HCT116 (cell line): ENCODE data around the gene HEG1. TPM values are rescaled to one million over a fixed set of nuclear protein-coding genes. Genes with fewer than 3 reads are reported as not detected.

Experiments used
- ATAC-seq: fragments of 200-7000 bp; cut with Tn5 transposase; 2 replicates; pipeline ENCODE4 v1.9.1; 2020; ENCODE audit warnings: mild to moderate bottlenecking, moderate library complexity
- BruUV-seq: library from RNA; stranded (reverse); fragments of 400-500 nt; replicated peaks from 2 replicates; lab custom pipeline; 2021; lab: Mats Ljungman, UMichigan
- CTCF ChIA-PET: fragments of 300-600 bp; sonication (Branson Sonifier 250); formaldehyde crosslinking; loops from one replicate; lab custom pipeline; 2021; ENCODE audit warnings: antibody characterized with exemption; lab: Charles Lee
- POLR2A ChIA-PET: fragments of 300-600, 350-600 bp; sonication (Branson Sonifier 250); formaldehyde crosslinking; loops from one replicate; lab custom pipeline; 2021; ENCODE audit warnings: antibody characterized with exemption; lab: Charles Lee
- RAD21 ChIA-PET, 2 experiments: fragments of 300-600 bp; sonication (Branson Sonifier 250); formaldehyde crosslinking; loops; one replicate each; lab custom pipeline; 2023; ENCODE audit warnings: low total read pairs in 2 of 2; ENCODE audit not compliant: uncharacterized antibody in 2 of 2, unreplicated experiment in 2 of 2, low non-redundant PET in 1 of 2; lab: Charles Lee
- DNase-seq: peaks from one replicate; pipeline ENCODE4 v3.0.0-alpha.2; 2010; ENCODE audit warnings: low read depth, low spot score
- H2AFZ ChIP-seq: fragments of 200-600 bp; shearing (Covaris generic), sonication (generic); 2 replicates; pipeline ENCODE4 v1.6.1; 2017; ENCODE audit warnings: low read depth, mixed run types, mixed read lengths, antibody characterized with exemption, low read length; ENCODE audit not compliant: poor library complexity, severe bottlenecking
- H3K27ac ChIP-seq: 2 replicates; pipeline ENCODE4 v1.5.1; 2012; ENCODE audit warnings: low read depth, low read length
- H3K27me3 ChIP-seq: fragments of 200-600 bp; sonication (generic); 2 replicates; pipeline ENCODE4 v1.6.1; 2016; ENCODE audit warnings: mixed run types, low read length, mixed read lengths; ENCODE audit not compliant: insufficient read depth
- H3K36me3 ChIP-seq, 2 experiments: fragments of 200-500 bp in 1 of 2; fragments of 200-600 bp in 1 of 2; sonication (Bioruptor generic) in 1 of 2; sonication (generic) in 1 of 2; 2 replicates each; pipeline versions ENCODE4 v1.5.1 to v1.6.1; 2014 to 2016; ENCODE audit warnings: low read length in 2 of 2, inconsistent platforms in 1 of 2, mixed read lengths in 1 of 2, mixed run types in 1 of 2; ENCODE audit not compliant: insufficient read depth in 2 of 2, control insufficient read depth in 1 of 2
- H3K4me1 ChIP-seq, 2 experiments: fragments of 200-600 bp in 1 of 2; sonication (generic) in 1 of 2; 2 replicates each; pipeline versions ENCODE4 v1.5.1 to v1.6.1; 2012 to 2017; ENCODE audit warnings: low read length in 2 of 2, inconsistent platforms in 1 of 2, mild to moderate bottlenecking in 1 of 2, mixed read lengths in 1 of 2, mixed run types in 1 of 2, moderate library complexity in 1 of 2; ENCODE audit not compliant: insufficient read depth in 2 of 2, control insufficient read depth in 1 of 2
- H3K4me2 ChIP-seq: fragments of 200-600 bp; sonication (generic); 2 replicates; pipeline ENCODE4 v1.6.1; 2017; ENCODE audit warnings: mixed run types, low read length, mixed read lengths
- H3K4me3 ChIP-seq, 2 experiments: fragments of 200-600 bp in 1 of 2; sonication (generic) in 1 of 2; replicated peaks in 1 of 2; 2 replicates each; pipeline ENCODE4 v1.5.1; 2011 to 2016; ENCODE audit warnings: low read length in 2 of 2, control low read depth in 1 of 2, low read depth in 1 of 2, mild to moderate bottlenecking in 1 of 2, mixed read lengths in 1 of 2, mixed run types in 1 of 2
- H3K79me2 ChIP-seq: fragments of 200-600 bp; sonication (generic); 2 replicates; pipeline ENCODE4 v1.6.1; 2017; ENCODE audit warnings: mild to moderate bottlenecking, mixed run types, low read length, moderate library complexity, mixed read lengths; ENCODE audit not compliant: insufficient read depth
- H3K9ac ChIP-seq: fragments of 200-600 bp; sonication (generic); 2 replicates; pipeline ENCODE4 v1.6.1; 2016; ENCODE audit warnings: low read length, mixed read lengths
- H3K9me2 ChIP-seq: fragments of 200-600 bp; sonication (generic), shearing (Covaris generic); 2 replicates; pipeline ENCODE4 v1.6.1; 2017; ENCODE audit warnings: mixed run types, mild to moderate bottlenecking, moderate library complexity; ENCODE audit not compliant: insufficient read depth
- H3K9me3 ChIP-seq, 2 experiments: fragments of 200-500 bp in 1 of 2; fragments of 200-600 bp in 1 of 2; sonication (Bioruptor generic) in 1 of 2; sonication (generic) in 1 of 2; 2 replicates each; pipeline ENCODE4 v1.6.1; 2014 to 2017; ENCODE audit warnings: low read length in 2 of 2, mixed read lengths in 2 of 2, inconsistent platforms in 1 of 2, low read depth in 1 of 2, mild to moderate bottlenecking in 1 of 2, mixed run types in 1 of 2, moderate library complexity in 1 of 2; ENCODE audit not compliant: control insufficient read depth in 1 of 2, insufficient read depth in 1 of 2
- H4K20me1 ChIP-seq: fragments of 200-600 bp; sonication (generic), shearing (Covaris generic); 2 replicates; pipeline ENCODE4 v1.6.1; 2017; ENCODE audit warnings: mixed run types, mild to moderate bottlenecking, moderate library complexity; ENCODE audit not compliant: insufficient read depth
- CBX3 ChIP-seq: IDR thresholded peaks from 2 replicates; pipeline ENCODE4 v1.6.1; 2012; ENCODE audit warnings: low read depth
- CEBPB ChIP-seq: IDR thresholded peaks from 2 replicates; pipeline ENCODE4 v1.6.1; 2012; ENCODE audit warnings: low read depth
- CTCF ChIP-seq, 3 experiments: fragments of 200-600 bp in 1 of 3; sonication (generic) in 1 of 3; IDR thresholded peaks in 2 of 3; conservative IDR thresholded peaks in 1 of 3; 2 replicates each; pipeline ENCODE4 v1.5.1; 2012 to 2017; ENCODE audit warnings: low read depth in 2 of 3, low read length in 2 of 3, antibody characterized with exemption in 1 of 3, borderline replicate concordance in 1 of 3, control low read depth in 1 of 3, mild to moderate bottlenecking in 1 of 3, mixed read lengths in 1 of 3, mixed run types in 1 of 3, moderate library complexity in 1 of 3; ENCODE audit not compliant: insufficient read depth in 1 of 3
- ELF1 ChIP-seq: IDR thresholded peaks from 2 replicates; pipeline ENCODE4 v1.6.1; 2012; ENCODE audit warnings: low read depth, borderline replicate concordance
- JUND ChIP-seq: IDR thresholded peaks from 2 replicates; pipeline ENCODE4 v1.6.1; 2012
- MAX ChIP-seq: IDR thresholded peaks from 2 replicates; pipeline ENCODE4 v1.6.1; 2012
- RAD21 ChIP-seq: IDR thresholded peaks from 2 replicates; pipeline ENCODE4 v1.6.1; 2012; ENCODE audit warnings: low read depth, mild to moderate bottlenecking
- REST ChIP-seq: IDR thresholded peaks from 2 replicates; pipeline ENCODE4 v1.6.1; 2012; ENCODE audit warnings: low read depth
- SP1 ChIP-seq: IDR thresholded peaks from 2 replicates; pipeline ENCODE4 v1.6.1; 2012; ENCODE audit warnings: low read depth
- ZBTB33 ChIP-seq: IDR thresholded peaks from 2 replicates; pipeline ENCODE4 v1.6.1; 2011; ENCODE audit warnings: mild to moderate bottlenecking, low read length, moderate library complexity; ENCODE audit not compliant: insufficient replicate concordance; ENCODE audit errors: extremely low read depth
- intact Hi-C: fragments of 100-400 bp; cut with micrococcal nuclease; formaldehyde crosslinking; loops from 2 replicates; pipeline ENCODE4 v1.10.0; 2022
- total RNA-seq: library from RNA; stranded (reverse); gene quantifications from one replicate; pipeline ENCODE4 v1.2.1, GENCODE V29; 2021; ENCODE audit not compliant: unreplicated experiment

HEG1 gene
- total RNA-seq, 1 experiment from 2014 or later: 2.6 TPM

GRCh38 chr3:125078951-125079674 is 23.3 kb upstream of the HEG1 start:
- H3K27ac ChIP-seq: peak overlapping the region; percentile 16; the same call in 1 of the 2 replicates
- no peaks in the 10 kb centered on the region for H3K27me3 ChIP-seq
- ATAC-seq: peak; percentile 81
- H4K20me1 ChIP-seq: peaks cover 8% of the 10 kb centered on the region; the same call in 1 of the 2 replicates
- ChIA-PET POLR2A (no interaction called here), RAD21 (no interaction called here), CTCF (no interaction called here)
- H2AFZ ChIP-seq: no peak overlapping the region
- intact Hi-C loops: no loop called here
- H3K4me2 ChIP-seq: peak overlapping the region; percentile 73
- DNase-seq: peak; percentile 29
- 0 out of 4 replicates have a peak, but pooled peaks cover 0 to 10% of the 10 kb centered on the region in 2 experiments for H3K36me3 ChIP-seq
- no peak overlapping the region for H3K9ac ChIP-seq
- H3K9me3 ChIP-seq: no peaks in the 10 kb centered on the region
- H3K4me3 ChIP-seq: peak overlapping the region in 1 of 2 experiments; percentile 24; a peak in 1 of 4 replicates
- no peaks in the 10 kb centered on the region for H3K9me2 ChIP-seq
- peaks cover 11 to 34% of the 10 kb centered on the region in 2 experiments for H3K4me1 ChIP-seq
- BruUV-seq: no TSS peak
- no peaks in the 10 kb centered on the region for H3K79me2 ChIP-seq
- TF ChIP-seq MAX (no peak), RAD21 (peak; percentile 30; the same call in 1 of the 2 replicates)

GRCh38 chr3:125077864-125078263 is 22.1 kb upstream of the HEG1 start:
- ATAC-seq (no peak), DNase-seq (no peak)
- Histone ChIP-seq H3K27ac (no peak overlapping the region), H3K4me1 (peaks cover 11 to 30% of the 10 kb centered on the region in 2 experiments), H3K4me3 (no peak overlapping the region), H3K9me3 (no peaks in the 10 kb centered on the region), H2AFZ (no peak overlapping the region), H3K9me2 (no peaks in the 10 kb centered on the region), H3K36me3 (0 out of 4 replicates have a peak, but pooled peaks cover 0 to 10% of the 10 kb centered on the region in 2 experiments), H3K9ac (no peak overlapping the region), H3K4me2 (no peak overlapping the region), H3K27me3 (no peaks in the 10 kb centered on the region), H4K20me1 (peaks cover 8% of the 10 kb centered on the region; the same call in 1 of the 2 replicates), H3K79me2 (no peaks in the 10 kb centered on the region)
- ChIA-PET POLR2A (no interaction called here), RAD21 (no interaction called here), CTCF (no interaction called here)
- intact Hi-C loops: no loop called here
- no TSS peak for BruUV-seq
- TF ChIP-seq SP1: no peak
- no peak for TF ChIP-seq ELF1
- TF ChIP-seq RAD21: no peak
- no peak for TF ChIP-seq JUND
- TF ChIP-seq CTCF (IDR thresholded peaks at IDR 0.05 in 2 of 3, conservative IDR thresholded peaks at IDR 0.05 in 1 of 3; ENCODE audit: borderline replicate concordance in 1 of 3, insufficient read depth in 1 of 3, low read depth in 2 of 3, low read length in 2 of 3): no peak
- no peak for TF ChIP-seq CEBPB
- no peak for TF ChIP-seq ZBTB33
- no peak for TF ChIP-seq REST
- no peak for TF ChIP-seq CBX3
